GM12878 (cell line): ENCODE results near the gene TRDN. TPM values are rescaled to one million over a fixed set of nuclear protein-coding genes. Genes with fewer than 3 reads are reported as not detected.

Experiments used
- ATAC-seq: fragments of 200-7000 bp; cut with Tn5 transposase; 3 replicates; pipeline ENCODE4 v1.9.1; 2020; ENCODE audit warnings: mild to moderate bottlenecking, moderate library complexity
- BruUV-seq: library from RNA; stranded (reverse); fragments of 400-500 nt; replicated peaks from 2 replicates; lab custom pipeline; 2021; lab: Mats Ljungman, UMichigan
- CTCF ChIA-PET: fragments of 300-600 bp; sonication (Branson Sonifier 250); formaldehyde crosslinking; extraction: SDS; loops from one replicate; lab custom pipeline; 2021; ENCODE audit warnings: inconsistent platforms; lab: Yijun Ruan, JAX
- POLR2A ChIA-PET: fragments of 350-600 bp; formaldehyde crosslinking; extraction: SDS; loops from one replicate; lab custom pipeline; 2021; ENCODE audit warnings: inconsistent platforms; lab: Charles Lee
- RAD21 ChIA-PET: fragments of 300-600 bp; sonication (Branson Sonifier 250); formaldehyde crosslinking; loops from one replicate; lab custom pipeline; 2023; ENCODE audit warnings: antibody characterized with exemption; ENCODE audit not compliant: unreplicated experiment; lab: Charles Lee
- SMC1A ChIA-PET: fragments of 300-600 bp; sonication (Branson Sonifier 250); formaldehyde crosslinking; loops from one replicate; lab custom pipeline; 2023; ENCODE audit not compliant: unreplicated experiment, uncharacterized antibody; lab: Charles Lee
- DNase-seq: peaks from one replicate; pipeline ENCODE4 v3.0.0-alpha.2; 2011; ENCODE audit warnings: low read depth, low spot score
- FAIRE-seq: peaks from 3 replicates; lab custom pipeline; 2011; peaks lifted over from hg19 to GRCh38; lab: Jason Lieb, UNC
- H2AFZ ChIP-seq: 2 replicates; pipeline ENCODE4 v1.6.0; 2011; ENCODE audit warnings: low read depth, low read length, control low read depth; ENCODE audit not compliant: control insufficient read depth
- H3K27ac ChIP-seq: 2 replicates; pipeline ENCODE4 v1.5.1; 2011; ENCODE audit warnings: control low read depth; ENCODE audit not compliant: control insufficient read depth, insufficient read depth
- H3K27me3 ChIP-seq, 2 experiments: replicated peaks in 1 of 2; 2 replicates each; pipeline versions ENCODE4 v1.6.0 to v1.6.1; 2011; ENCODE audit warnings: low read length in 1 of 2; ENCODE audit not compliant: control insufficient read depth in 2 of 2, insufficient read depth in 2 of 2
- H3K36me3 ChIP-seq, 2 experiments: 2 replicates each; pipeline ENCODE4 v1.5.1; 2011; ENCODE audit warnings: low read length in 1 of 2; ENCODE audit not compliant: control insufficient read depth in 2 of 2, insufficient read depth in 2 of 2
- H3K4me1 ChIP-seq: 2 replicates; pipeline ENCODE4 v1.6.1; 2011; ENCODE audit warnings: mild to moderate bottlenecking, low read length, moderate library complexity, mixed read lengths; ENCODE audit not compliant: control insufficient read depth, insufficient read depth
- H3K4me2 ChIP-seq: 2 replicates; pipeline ENCODE4 v1.6.0; 2011; ENCODE audit warnings: control low read depth; ENCODE audit not compliant: control insufficient read depth, insufficient read depth
- H3K4me3 ChIP-seq: fragments of 200-600 bp; sonication (generic); 2 replicates; pipeline ENCODE4 v1.5.1; 2016
- H3K79me2 ChIP-seq: 2 replicates; pipeline ENCODE4 v1.6.0; 2011; ENCODE audit warnings: low read length; ENCODE audit not compliant: control insufficient read depth, insufficient read depth
- H3K9ac ChIP-seq: 2 replicates; pipeline ENCODE4 v1.8.0; 2011; ENCODE audit warnings: low read length, control low read depth, mixed read lengths; ENCODE audit not compliant: control insufficient read depth, insufficient read depth
- H3K9me3 ChIP-seq: replicated peaks from 3 replicates; pipeline ENCODE4 v1.5.1; 2011; ENCODE audit warnings: mild to moderate bottlenecking, low read length; ENCODE audit not compliant: control insufficient read depth, insufficient read depth
- H4K20me1 ChIP-seq: 2 replicates; pipeline ENCODE4 v1.6.0; 2011; ENCODE audit not compliant: control insufficient read depth, insufficient read depth
- BACH1 ChIP-seq: fragments of 450-650 bp; IDR thresholded peaks from 2 replicates; pipeline ENCODE4 v1.6.1; 2017; ENCODE audit warnings: mild to moderate bottlenecking, borderline replicate concordance
- CBFB ChIP-seq: IDR thresholded peaks from 2 replicates; pipeline ENCODE4 v1.6.1; 2016; ENCODE audit warnings: antibody characterized with exemption, low read depth
- CREB1 ChIP-seq: IDR thresholded peaks from 2 replicates; pipeline ENCODE4 v1.6.1; 2012; ENCODE audit warnings: low read depth, mild to moderate bottlenecking, inconsistent platforms
- EP300 ChIP-seq, 2 experiments: fragments of 150-350 bp in 1 of 2; IDR thresholded peaks; 2 replicates each; pipeline ENCODE4 v1.6.1; 2011 to 2012; ENCODE audit warnings: low read depth in 2 of 2, low read length in 2 of 2, borderline replicate concordance in 1 of 2, improper control_type of control experiment in 1 of 2, inconsistent platforms in 1 of 2; ENCODE audit not compliant: control insufficient read depth in 1 of 2
- ETV6 ChIP-seq, 2 experiments: fragments of 450-650 bp in 1 of 2; IDR thresholded peaks in 1 of 2; conservative IDR thresholded peaks in 1 of 2; 2 replicates each; pipeline ENCODE4 v1.6.1; 2014; ENCODE audit warnings: antibody characterized with exemption in 1 of 2, borderline replicate concordance in 1 of 2, low read depth in 1 of 2, mild to moderate bottlenecking in 1 of 2, moderate library complexity in 1 of 2
- FOS ChIP-seq: IDR thresholded peaks from 3 replicates; pipeline ENCODE4 v1.6.1; 2011; ENCODE audit warnings: borderline replicate concordance; ENCODE audit not compliant: insufficient read length; ENCODE audit errors: extremely low read depth
- GATAD2B ChIP-seq: fragments of 450-650 bp; conservative IDR thresholded peaks from 2 replicates; pipeline ENCODE4 v1.6.1; 2017; ENCODE audit warnings: low read depth, mild to moderate bottlenecking, moderate library complexity
- JUND ChIP-seq: IDR thresholded peaks from 2 replicates; pipeline ENCODE4 v1.6.1; 2012; ENCODE audit warnings: low read depth, mild to moderate bottlenecking, low read length, improper control_type of control experiment, moderate library complexity
- MXI1 ChIP-seq: fragments of 150-350 bp; IDR thresholded peaks from 2 replicates; pipeline ENCODE4 v1.6.1; 2011; ENCODE audit warnings: low read depth, mild to moderate bottlenecking, inconsistent platforms, low read length, improper control_type of control experiment
- PML ChIP-seq: IDR thresholded peaks from 2 replicates; pipeline ENCODE4 v1.6.1; 2012; ENCODE audit warnings: low read length, inconsistent platforms
- TAF1 ChIP-seq: IDR thresholded peaks from 2 replicates; pipeline ENCODE4 v1.6.1; 2011; ENCODE audit warnings: mild to moderate bottlenecking, low read depth, low read length, borderline replicate concordance
- YBX1 ChIP-seq: fragments of 450-650 bp; IDR thresholded peaks from 2 replicates; pipeline ENCODE4 v1.6.1; 2016; ENCODE audit warnings: antibody characterized with exemption
- ZNF384 ChIP-seq: IDR thresholded peaks from 2 replicates; pipeline ENCODE4 v1.6.1; 2012; ENCODE audit warnings: low read depth, mild to moderate bottlenecking, low read length, improper control_type of control experiment, borderline replicate concordance
- in situ Hi-C: fragments of 300-500 bp; cut with MboI; formaldehyde crosslinking; loops from 9 replicates; pipeline ENCODE4 v1.14.3; 2018; ENCODE audit warnings: mixed read lengths
- intact Hi-C: fragments of 100-400 bp; cut with micrococcal nuclease; formaldehyde crosslinking; loops from one replicate; pipeline ENCODE4 v1.14.2; 2022; ENCODE audit not compliant: unreplicated experiment
- polyA plus RNA-seq, 11 experiments: library from polyadenylated mRNA; depleted of rRNA in 4 of 11; unstranded in 6 of 11; stranded (reverse) in 5 of 11; fragments of >200 nt; fragmentation: Nextera tagmentation in 4 of 11; fragmentation: Illumina TruSeq in 1 of 11; extraction: Ambion mirVana in 4 of 11; extraction: Trizol in 1 of 11; gene quantifications; 1 replicate in 1 of 11; 2 replicates in 10 of 11; pipeline versions ENCODE4 v1.2.1 to v1.2.3, GENCODE V29; 2011 to 2016; ENCODE audit warnings: inconsistent platforms in 2 of 11, missing spikeins in 2 of 11, low read depth in 1 of 11
- total RNA-seq, 4 experiments: library from RNA; depleted of rRNA in 3 of 4; stranded (reverse); fragments of >200 nt in 3 of 4; fragmentation: Illumina TruSeq in 1 of 4; extraction: Trizol in 1 of 4; gene quantifications; 2 replicates each; pipeline versions ENCODE4 v1.2.1 to v1.2.3, GENCODE V29; 2013 to 2021
- TF ChIP-seq, protein P1 (sequence below): IDR thresholded peaks from 2 replicates; pipeline ENCODE4 v1.6.1; 2011; ENCODE audit warnings: low read depth, low read length, improper control_type of control experiment, borderline replicate concordance
- TF ChIP-seq, protein P2 (sequence below): fragments of 450-650 bp; IDR thresholded peaks from 2 replicates; pipeline ENCODE4 v1.6.1; 2016; ENCODE audit warnings: mild to moderate bottlenecking
- TF ChIP-seq, protein P3 (sequence below): fragments of 450-650 bp; IDR thresholded peaks from 2 replicates; pipeline ENCODE4 v1.6.1; 2017; ENCODE audit warnings: borderline replicate concordance

The TRDN gene
- total and polyA plus RNA-seq, 10 of the 15 experiments (the other 5 are each of a cell fraction or from before 2014, with no cell fraction given), result not detected

DNA sequence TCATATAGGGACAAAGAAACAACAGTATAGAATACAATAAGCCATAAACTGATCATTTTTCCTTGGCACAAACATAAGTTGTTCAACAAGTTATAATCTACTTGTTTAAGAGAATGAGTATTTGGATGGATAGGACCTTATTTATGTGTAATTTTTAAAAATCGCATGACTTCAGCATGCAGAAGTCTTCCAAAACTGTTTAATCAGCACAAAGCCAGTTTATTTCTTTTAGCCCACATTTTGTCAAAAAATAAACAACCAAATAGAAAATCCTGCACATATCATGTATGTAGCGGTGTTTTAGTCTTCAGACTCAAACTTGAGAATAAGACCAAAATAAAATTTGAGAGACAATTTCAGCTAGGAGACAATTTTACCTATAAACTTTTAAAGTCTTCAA lies 304.7 kb downstream of the TRDN start (continued):
- TF ChIP-seq GATAD2B, result no peak
- TF ChIP-seq, protein P1, sequence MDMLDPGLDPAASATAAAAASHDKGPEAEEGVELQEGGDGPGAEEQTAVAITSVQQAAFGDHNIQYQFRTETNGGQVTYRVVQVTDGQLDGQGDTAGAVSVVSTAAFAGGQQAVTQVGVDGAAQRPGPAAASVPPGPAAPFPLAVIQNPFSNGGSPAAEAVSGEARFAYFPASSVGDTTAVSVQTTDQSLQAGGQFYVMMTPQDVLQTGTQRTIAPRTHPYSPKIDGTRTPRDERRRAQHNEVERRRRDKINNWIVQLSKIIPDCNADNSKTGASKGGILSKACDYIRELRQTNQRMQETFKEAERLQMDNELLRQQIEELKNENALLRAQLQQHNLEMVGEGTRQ, result no peak
- no peak for TF ChIP-seq TAF1
- TF ChIP-seq, protein P2, sequence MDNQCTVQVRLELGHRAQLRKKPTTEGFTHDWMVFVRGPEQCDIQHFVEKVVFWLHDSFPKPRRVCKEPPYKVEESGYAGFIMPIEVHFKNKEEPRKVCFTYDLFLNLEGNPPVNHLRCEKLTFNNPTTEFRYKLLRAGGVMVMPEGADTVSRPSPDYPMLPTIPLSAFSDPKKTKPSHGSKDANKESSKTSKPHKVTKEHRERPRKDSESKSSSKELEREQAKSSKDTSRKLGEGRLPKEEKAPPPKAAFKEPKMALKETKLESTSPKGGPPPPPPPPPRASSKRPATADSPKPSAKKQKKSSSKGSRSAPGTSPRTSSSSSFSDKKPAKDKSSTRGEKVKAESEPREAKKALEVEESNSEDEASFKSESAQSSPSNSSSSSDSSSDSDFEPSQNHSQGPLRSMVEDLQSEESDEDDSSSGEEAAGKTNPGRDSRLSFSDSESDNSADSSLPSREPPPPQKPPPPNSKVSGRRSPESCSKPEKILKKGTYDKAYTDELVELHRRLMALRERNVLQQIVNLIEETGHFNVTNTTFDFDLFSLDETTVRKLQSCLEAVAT, result no peak
- no peak for TF ChIP-seq ETV6 (conservative IDR thresholded peaks at IDR 0.05 in 1 of 2, IDR thresholded peaks at IDR 0.05 in 1 of 2; ENCODE audit: borderline replicate concordance in 1 of 2, low read depth in 1 of 2)
- TF ChIP-seq EP300 (IDR thresholded peaks at IDR 0.05; ENCODE audit: borderline replicate concordance in 1 of 2, control insufficient read depth in 1 of 2, low read depth in 2 of 2, low read length in 2 of 2), result no peak
- TF ChIP-seq PML, result no peak
- TF ChIP-seq JUND, result no peak
- TF ChIP-seq, all 136 proteins: peak for 0

DNA sequence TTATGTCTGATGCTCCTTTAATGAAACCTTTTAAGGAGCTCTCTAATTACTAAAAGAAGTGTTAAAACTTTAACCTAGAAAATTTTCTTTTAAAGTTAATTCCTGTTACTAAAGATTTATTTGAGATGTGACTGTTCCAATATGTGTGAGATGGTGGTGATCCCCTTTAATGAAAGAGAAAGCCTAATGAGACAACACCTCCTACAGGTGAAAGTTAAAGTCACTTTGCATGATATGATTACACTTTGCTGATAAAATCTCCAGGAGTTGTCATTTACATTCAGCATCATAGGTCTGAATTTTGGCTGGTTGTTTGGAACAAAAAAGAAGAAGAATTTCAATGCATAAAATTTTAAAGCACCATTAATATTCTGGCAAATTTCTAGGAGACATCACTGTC lies 307.4 kb downstream of the TRDN start:
- FAIRE-seq, result no peak
- Histone ChIP-seq H2AFZ (no peak overlapping the region), H3K27me3 (no peaks in the 10 kb centered on the region), H3K27ac (no peak overlapping the region), H3K9me3 (no peaks in the 10 kb centered on the region), H3K4me1 (no peaks in the 10 kb centered on the region), H3K79me2 (no peaks in the 10 kb centered on the region), H3K4me3 (no peak overlapping the region), H3K36me3 (no peaks in the 10 kb centered on the region), H3K9ac (no peak overlapping the region), H4K20me1 (no peaks in the 10 kb centered on the region), H3K4me2 (no peak overlapping the region)
- ChIA-PET POLR2A (no interaction called here), CTCF (no interaction called here), SMC1A (interaction anchor here (1.1 kb wide), 1 partner anchor 460 kb away, joined by 3 read pairs; no protein-coding TSS in a partner anchor), RAD21 (no interaction called here)
- intact Hi-C loops (no loop called here), in situ Hi-C loops (no loop called here)
- no peak for ATAC-seq
- no peak for DNase-seq
- TF ChIP-seq BACH1, result no peak
- no peak for TF ChIP-seq FOS
- TF ChIP-seq CREB1, result no peak
- no peak for TF ChIP-seq CBFB
- no peak for TF ChIP-seq YBX1
- no peak for TF ChIP-seq ZNF384
- TF ChIP-seq MXI1, result no peak
- TF ChIP-seq, protein P3, sequence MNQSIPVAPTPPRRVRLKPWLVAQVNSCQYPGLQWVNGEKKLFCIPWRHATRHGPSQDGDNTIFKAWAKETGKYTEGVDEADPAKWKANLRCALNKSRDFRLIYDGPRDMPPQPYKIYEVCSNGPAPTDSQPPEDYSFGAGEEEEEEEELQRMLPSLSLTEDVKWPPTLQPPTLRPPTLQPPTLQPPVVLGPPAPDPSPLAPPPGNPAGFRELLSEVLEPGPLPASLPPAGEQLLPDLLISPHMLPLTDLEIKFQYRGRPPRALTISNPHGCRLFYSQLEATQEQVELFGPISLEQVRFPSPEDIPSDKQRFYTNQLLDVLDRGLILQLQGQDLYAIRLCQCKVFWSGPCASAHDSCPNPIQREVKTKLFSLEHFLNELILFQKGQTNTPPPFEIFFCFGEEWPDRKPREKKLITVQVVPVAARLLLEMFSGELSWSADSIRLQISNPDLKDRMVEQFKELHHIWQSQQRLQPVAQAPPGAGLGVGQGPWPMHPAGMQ, result no peak
- TF ChIP-seq, protein P2, result no peak
- no TSS peak for BruUV-seq
